HG03108 (cell line): ENCODE results near the gene ITIH4.

Source experiments
- ATAC-seq: cut with Tn5 transposase; IDR thresholded peaks from one replicate; pipeline ENCODE4 v1.9.1; 2021; ENCODE audit warnings: moderate library complexity; ENCODE audit not compliant: unreplicated experiment

The ITIH4 gene

GRCh38 chr3:52849656-52850055 is 19.2 kb upstream of the ITIH4 start:
- ATAC-seq = no peak

GRCh38 chr3:52848617-52849016 is 18.1 kb upstream of the ITIH4 start:
- no peak for ATAC-seq

- no peak for ATAC-seq
Measured at GRCh38 chr3:52847726-52848125, 17.3 kb upstream of the ITIH4 start.

- ATAC-seq = no peak
Measured at GRCh38 chr3:52847241-52847640, 16.8 kb upstream of the ITIH4 start.

GRCh38 chr3:52846432-52846965 is 16.0 kb upstream of the ITIH4 start:
- ATAC-seq = no peak

GRCh38 chr3:52845691-52846431 is 15.4 kb upstream of the ITIH4 start:
- no peak for ATAC-seq

GRCh38 chr3:52845157-52845556 is 14.7 kb upstream of the ITIH4 start:
- ATAC-seq = no peak

GRCh38 chr3:52844290-52844975 is 14.0 kb upstream of the ITIH4 start:
- no peak for ATAC-seq

GRCh38 chr3:52843881-52844280 is 13.4 kb upstream of the ITIH4 start:
- ATAC-seq = no peak

- ATAC-seq = no peak
Measured at GRCh38 chr3:52843108-52843865, 12.8 kb upstream of the ITIH4 start.

GRCh38 chr3:52842424-52842823 is 12.0 kb upstream of the ITIH4 start:
- ATAC-seq = no peak

- ATAC-seq = no peak
Measured at GRCh38 chr3:52841981-52842340, 11.5 kb upstream of the ITIH4 start.

GRCh38 chr3:52841211-52841980 is 10.9 kb upstream of the ITIH4 start:
- ATAC-seq = no peak

- no peak for ATAC-seq
Measured at GRCh38 chr3:52839892-52840545, 9.5 kb upstream of the ITIH4 start.

- ATAC-seq = no peak
Measured at GRCh38 chr3:52839268-52839575, 8.8 kb upstream of the ITIH4 start.

- no peak for ATAC-seq
Measured at GRCh38 chr3:52838561-52839267, 8.2 kb upstream of the ITIH4 start.

- ATAC-seq = no peak
Measured at GRCh38 chr3:52836986-52837385, 6.5 kb upstream of the ITIH4 start.

- ATAC-seq = no peak
Measured at GRCh38 chr3:52836471-52836845, 6.0 kb upstream of the ITIH4 start.

GRCh38 chr3:52835766-52836470 is 5.4 kb upstream of the ITIH4 start:
- ATAC-seq = no peak
